ENCODE results near the gene SPATS2L.

The SPATS2L gene

GRCh38 chr2:200353120-200353519 lies 46.6 kb downstream of the SPATS2L start:
- DNase-seq = no peak

GRCh38 chr2:200353874-200354273 lies 47.4 kb downstream of the SPATS2L start:
- DNase-seq = no peak

GRCh38 chr2:200354833-200355751 lies 48.6 kb downstream of the SPATS2L start:
- no peak for DNase-seq

GRCh38 chr2:200356321-200356720 lies 49.8 kb downstream of the SPATS2L start:
- DNase-seq = no peak

GRCh38 chr2:200356857-200357384 lies 50.4 kb downstream of the SPATS2L start:
- DNase-seq = no peak

GRCh38 chr2:200357845-200358244 lies 51.4 kb downstream of the SPATS2L start:
- no peak for DNase-seq

- DNase-seq = no peak
Measured at GRCh38 chr2:200359552-200359951, 53.1 kb downstream of the SPATS2L start.

- DNase-seq = no peak
Measured at GRCh38 chr2:200360364-200360763, 53.9 kb downstream of the SPATS2L start.

GRCh38 chr2:200362202-200362917 lies 55.9 kb downstream of the SPATS2L start:
- DNase-seq = no peak

GRCh38 chr2:200363279-200363678 lies 56.8 kb downstream of the SPATS2L start:
- no peak for DNase-seq

- DNase-seq = no peak
Measured at GRCh38 chr2:200364142-200364541, 57.6 kb downstream of the SPATS2L start.

- DNase-seq = no peak
Measured at GRCh38 chr2:200364620-200365019, 58.1 kb downstream of the SPATS2L start.

- DNase-seq = no peak
Measured at GRCh38 chr2:200365209-200365608, 58.7 kb downstream of the SPATS2L start.

- DNase-seq = no peak
Measured at GRCh38 chr2:200367155-200367554, 60.7 kb downstream of the SPATS2L start.

GRCh38 chr2:200369886-200370285 lies 63.4 kb downstream of the SPATS2L start:
- DNase-seq = no peak

GRCh38 chr2:200373231-200373630 lies 66.7 kb downstream of the SPATS2L start:
- no peak for DNase-seq

GRCh38 chr2:200373973-200374416 lies 67.5 kb downstream of the SPATS2L start:
- peak; percentile 19 to 33 for DNase-seq

GRCh38 chr2:200376513-200377354 lies 70.2 kb downstream of the SPATS2L start:
- no peak for DNase-seq

GRCh38 chr2:200377355-200378336 lies 71.2 kb downstream of the SPATS2L start:
- no peak for DNase-seq

- DNase-seq = no peak
Measured at GRCh38 chr2:200378652-200379290, 72.3 kb downstream of the SPATS2L start.
